ENCODE data around the gene PCNX2. TPM values are rescaled to one million over a fixed set of nuclear protein-coding genes. Genes with fewer than 3 reads are reported as not detected.

Gene PCNX2
- total and polyA plus RNA-seq, 12 donors: 0.29 to 3.1 (median 1.6) TPM

DNA sequence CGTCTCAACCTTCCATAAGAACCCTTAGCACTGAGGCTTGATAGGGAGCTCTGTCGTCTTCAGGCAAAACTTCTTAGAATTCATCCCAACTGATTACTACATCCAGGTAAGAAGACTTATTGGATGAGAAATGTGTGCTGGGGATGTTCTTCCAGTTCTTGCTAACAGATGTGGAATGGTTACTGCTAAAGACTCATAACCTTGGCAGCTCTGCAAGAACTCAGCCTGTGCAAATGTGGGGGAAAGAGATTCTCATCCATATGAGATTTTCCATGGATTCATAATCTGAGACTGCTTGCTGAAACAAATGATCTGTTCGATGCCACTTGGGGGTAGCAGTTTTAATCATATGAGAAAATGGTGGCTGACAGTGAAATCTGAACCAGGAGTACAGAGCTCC is 296.9 kb downstream of the PCNX2 start:
- no peak overlapping the region for H3K4me3 ChIP-seq
- H3K9me3 ChIP-seq: peaks cover 0 to 10% (median 0%) of the 10 kb centered on the region in 11 donors
- intact Hi-C loops (cut with DNase I): no loop called here
- no peak overlapping the region for H3K27ac ChIP-seq
- DNase-seq: no peak
- TF ChIP-seq, protein P1, sequence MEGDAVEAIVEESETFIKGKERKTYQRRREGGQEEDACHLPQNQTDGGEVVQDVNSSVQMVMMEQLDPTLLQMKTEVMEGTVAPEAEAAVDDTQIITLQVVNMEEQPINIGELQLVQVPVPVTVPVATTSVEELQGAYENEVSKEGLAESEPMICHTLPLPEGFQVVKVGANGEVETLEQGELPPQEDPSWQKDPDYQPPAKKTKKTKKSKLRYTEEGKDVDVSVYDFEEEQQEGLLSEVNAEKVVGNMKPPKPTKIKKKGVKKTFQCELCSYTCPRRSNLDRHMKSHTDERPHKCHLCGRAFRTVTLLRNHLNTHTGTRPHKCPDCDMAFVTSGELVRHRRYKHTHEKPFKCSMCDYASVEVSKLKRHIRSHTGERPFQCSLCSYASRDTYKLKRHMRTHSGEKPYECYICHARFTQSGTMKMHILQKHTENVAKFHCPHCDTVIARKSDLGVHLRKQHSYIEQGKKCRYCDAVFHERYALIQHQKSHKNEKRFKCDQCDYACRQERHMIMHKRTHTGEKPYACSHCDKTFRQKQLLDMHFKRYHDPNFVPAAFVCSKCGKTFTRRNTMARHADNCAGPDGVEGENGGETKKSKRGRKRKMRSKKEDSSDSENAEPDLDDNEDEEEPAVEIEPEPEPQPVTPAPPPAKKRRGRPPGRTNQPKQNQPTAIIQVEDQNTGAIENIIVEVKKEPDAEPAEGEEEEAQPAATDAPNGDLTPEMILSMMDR (IDR thresholded peaks at IDR 0.05): no peak
- WGBS, 2 donors: 73 to 96% methylated on average over 3 of the region's 3 CpGs
- no peaks in the 10 kb centered on the region for H3K4me1 ChIP-seq
- H3K27me3 ChIP-seq: no peaks in the 10 kb centered on the region
- peaks cover 0 to 5% (median 0%) of the 10 kb centered on the region in 9 donors for H3K36me3 ChIP-seq
- ATAC-seq: no peak

DNA sequence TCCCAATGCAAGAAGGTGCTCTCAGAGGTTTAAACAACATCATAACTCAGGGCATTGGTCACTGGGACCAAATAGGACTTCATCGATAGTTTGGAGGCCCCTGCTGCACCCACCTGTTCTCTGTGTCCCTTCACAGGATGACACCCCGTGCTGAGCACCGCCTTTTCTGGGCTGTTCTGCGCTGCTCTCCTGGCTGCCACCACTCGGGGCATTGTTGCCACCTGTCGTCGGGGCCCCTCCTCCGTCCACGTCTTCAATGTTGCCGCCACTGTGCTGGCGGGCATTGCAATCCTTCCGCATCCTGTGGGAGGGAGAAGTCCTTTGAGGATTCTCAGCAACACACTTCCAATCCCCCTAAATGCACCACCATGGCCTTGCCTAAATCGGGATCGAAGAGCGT is 297.4 kb downstream of the PCNX2 start:
- no peak for ATAC-seq
- TF ChIP-seq, protein P1 (IDR thresholded peaks at IDR 0.05): no peak
- Histone ChIP-seq H3K4me3 (no peak overlapping the region), H3K9me3 (peaks cover 0 to 15% (median 0%) of the 10 kb centered on the region in 11 donors), H3K36me3 (peaks cover 0 to 5% (median 0%) of the 10 kb centered on the region in 9 donors), H3K4me1 (no peaks in the 10 kb centered on the region), H3K27ac (no peak overlapping the region), H3K27me3 (no peaks in the 10 kb centered on the region)
- intact Hi-C loops (cut with DNase I): no loop called here
- 95 to 97% methylated on average over 15 of the region's 15 CpGs for WGBS, 2 donors
- no peak for DNase-seq

DNA sequence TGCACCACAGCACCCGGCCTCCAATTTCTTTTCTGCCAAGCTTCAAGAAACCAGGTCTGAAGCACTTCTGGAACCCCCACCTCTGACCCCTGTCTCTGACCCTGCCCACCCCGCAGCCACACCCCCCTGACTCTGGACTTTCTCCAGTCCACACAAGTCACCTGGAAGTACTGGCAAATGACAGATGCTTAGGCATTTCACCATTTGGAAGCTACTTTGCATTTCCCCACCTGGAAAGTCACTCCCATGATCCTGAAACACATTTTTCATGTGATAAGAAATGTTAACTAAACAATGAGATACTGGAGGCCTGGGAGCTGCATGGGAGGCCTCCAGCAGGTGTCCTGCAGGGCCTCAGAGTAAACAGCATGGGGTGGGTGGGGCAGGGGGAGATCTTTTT is 299.4 kb downstream of the PCNX2 start:
- no peak for DNase-seq
- 92% methylated on average over 2 of the region's 2 CpGs for WGBS, 2 donors
- intact Hi-C loops (cut with DNase I): no loop called here

DNA sequence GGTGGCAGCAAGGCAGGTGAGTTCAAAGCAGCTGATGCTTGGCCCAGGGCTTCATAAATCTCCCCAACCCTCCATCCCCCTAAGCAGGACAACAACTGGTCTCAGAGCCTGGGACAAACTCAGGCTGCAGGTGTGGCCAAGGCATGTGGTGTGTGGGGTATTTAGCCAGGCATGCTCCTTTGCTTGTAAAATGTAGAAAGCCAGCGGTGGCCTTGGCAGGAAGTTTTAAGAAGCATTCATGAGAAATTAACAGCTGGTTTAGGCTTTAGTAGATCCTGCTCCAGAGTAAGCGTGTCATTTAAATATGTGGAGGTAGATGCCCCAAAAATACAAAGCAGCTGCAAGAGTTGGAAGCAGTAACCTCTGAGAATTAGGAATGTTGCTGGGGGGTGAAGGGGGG is 300.3 kb downstream of the PCNX2 start:
- TF ChIP-seq, protein P1 (IDR thresholded peaks at IDR 0.05): no peak
- Histone ChIP-seq H3K9me3 (peaks cover 0 to 10% (median 0%) of the 10 kb centered on the region in 11 donors), H3K27ac (no peak overlapping the region), H3K4me1 (no peaks in the 10 kb centered on the region), H3K27me3 (no peaks in the 10 kb centered on the region), H3K36me3 (peaks cover 0 to 5% (median 0%) of the 10 kb centered on the region in 9 donors), H3K4me3 (no peak overlapping the region)
- WGBS, 2 donors: 88 to 94% methylated on average over 2 of the region's 2 CpGs
- intact Hi-C loops (cut with DNase I): no loop called here
- no peak for ATAC-seq
- DNase-seq: no peak

More for the DNA sequence above, 299.4 kb downstream of the PCNX2 start:
- Histone ChIP-seq H3K27me3 (no peaks in the 10 kb centered on the region), H3K27ac (no peak overlapping the region), H3K4me1 (no peaks in the 10 kb centered on the region), H3K36me3 (peaks cover 0 to 5% (median 0%) of the 10 kb centered on the region in 9 donors), H3K9me3 (peaks cover 0 to 10% (median 0%) of the 10 kb centered on the region in 11 donors), H3K4me3 (no peak overlapping the region)
- TF ChIP-seq, protein P1 (IDR thresholded peaks at IDR 0.05): no peak
- ATAC-seq: no peak
